ENCODE measurements around the gene ARL4C.

ARL4C gene

DNA sequence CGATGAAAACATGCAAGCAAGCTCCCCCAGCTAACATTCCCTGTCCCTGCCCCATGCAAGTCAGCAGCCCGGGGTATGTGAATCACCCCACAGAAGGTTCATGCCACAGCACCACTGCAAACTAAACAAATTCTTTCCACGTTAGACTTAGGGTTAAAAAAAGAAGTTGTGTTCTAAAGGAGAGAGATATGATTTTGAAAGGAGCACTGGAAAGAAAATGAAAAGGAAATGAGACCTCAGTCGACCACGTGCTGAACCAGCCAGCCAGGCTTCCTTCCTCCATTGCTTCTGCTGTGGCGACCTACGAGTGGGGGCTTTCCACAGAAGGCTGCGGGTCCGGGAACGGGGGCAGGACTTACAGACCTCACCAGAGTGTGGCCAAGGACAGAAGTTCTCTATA is 52.0 kb downstream of the ARL4C start:
- no peak for DNase-seq

GRCh38 chr2:234444242-234444730 is 52.6 kb downstream of the ARL4C start:
- DNase-seq: no peak
